GM18861 (cell line): ENCODE data around the gene KRTAP4-5.
"Not testable (repeated sequence)": the region's sequence is repeated elsewhere in the genome, so short reads cannot be mapped to it uniquely, and the experiment has no call there.

Source experiments
- ATAC-seq: cut with Tn5 transposase; IDR thresholded peaks from one replicate; pipeline ENCODE4 v1.9.1; 2021; ENCODE audit not compliant: unreplicated experiment

Gene KRTAP4-5

GRCh38 chr17:41111151-41111885, 38.3 kb downstream of the KRTAP4-5 start:
- no peak for ATAC-seq

GRCh38 chr17:41108728-41109386, 40.8 kb downstream of the KRTAP4-5 start:
- ATAC-seq, result not testable (repeated sequence)

- no peak for ATAC-seq
Measured at GRCh38 chr17:41107941-41108450, 41.6 kb downstream of the KRTAP4-5 start.

- not testable (repeated sequence) for ATAC-seq
Measured at GRCh38 chr17:41105347-41105746, 44.3 kb downstream of the KRTAP4-5 start, which contains the start of gene KRTAP4-9. TSS of gene KRTAP4-9 (plus strand) at chr17:41105389. CDS start at chr17:41105389, 0 bp downstream.

GRCh38 chr17:41104386-41105038, 45.1 kb downstream of the KRTAP4-5 start:
- not testable (repeated sequence) for ATAC-seq

- no peak for ATAC-seq
Measured at GRCh38 chr17:41103896-41104295, 45.7 kb downstream of the KRTAP4-5 start.

GRCh38 chr17:41101586-41102259, 47.9 kb downstream of the KRTAP4-5 start, which contains the start of gene KRTAP4-16:
TSS of gene KRTAP4-16 (minus strand) at chr17:41102209. CDS start at chr17:41102209, 0 bp downstream.
- no peak for ATAC-seq

- not testable (repeated sequence) for ATAC-seq
Measured at GRCh38 chr17:41099682-41100480, 49.7 kb downstream of the KRTAP4-5 start.
